ENCODE results near the gene HEXA.

GRCh38 chr15:72411544-72411943 lies 35.7 kb upstream of the HEXA start:
- TF ChIP-seq EZH2 (IDR thresholded peaks at IDR 0.05) = no peak
- no peak for TF ChIP-seq POLR2AphosphoS5 (IDR thresholded peaks at IDR 0.05; ENCODE audit: borderline replicate concordance, low read depth, low read length)

Measured in SK-N-MC (cell line).